A673 (cell line): Measurements from ENCODE around the gene CALML4. TPM values are rescaled to one million over a fixed set of nuclear protein-coding genes. Genes with fewer than 3 reads are reported as not detected.

Source experiments
- BruUV-seq: library from RNA; stranded (reverse); fragments of 400-500 nt; replicated peaks from 2 replicates; lab custom pipeline; 2021; lab: Mats Ljungman, UMichigan
- CTCF ChIA-PET: fragments of 300-600 bp; sonication (Branson Sonifier 250); formaldehyde crosslinking; loops from one replicate; lab custom pipeline; 2022; ENCODE audit warnings: antibody characterized with exemption; lab: Charles Lee
- POLR2A ChIA-PET: fragments of 300-600 bp; sonication (Branson Sonifier 250); formaldehyde crosslinking; loops from one replicate; lab custom pipeline; 2022; ENCODE audit warnings: antibody characterized with exemption; ENCODE audit not compliant: low non-redundant PET; lab: Charles Lee
- DNase-seq: peaks from one replicate; pipeline ENCODE4 v3.0.0-alpha.2; 2015; ENCODE audit warnings: low spot score
- H3K27ac ChIP-seq: fragments of 200-600 bp; sonication (generic); 2 replicates; pipeline ENCODE4 v1.5.1; 2016; ENCODE audit warnings: mixed run types, low read depth, mild to moderate bottlenecking, mixed read lengths, antibody characterized with exemption, low read length; ENCODE audit not compliant: poor library complexity, severe bottlenecking
- H3K27me3 ChIP-seq: fragments of 200-600 bp; sonication (generic); replicated peaks from 2 replicates; pipeline ENCODE4 v1.6.1; 2017; ENCODE audit warnings: mixed run types, low read depth, mild to moderate bottlenecking, mixed read lengths, antibody characterized with exemption, low read length; ENCODE audit not compliant: insufficient read depth, poor library complexity
- H3K36me3 ChIP-seq: fragments of 200-600 bp; sonication (generic); 2 replicates; pipeline ENCODE4 v1.6.1; 2016; ENCODE audit warnings: mixed run types, mild to moderate bottlenecking, mixed read lengths, antibody characterized with exemption, low read length; ENCODE audit not compliant: insufficient read depth, poor library complexity, severe bottlenecking
- H3K4me1 ChIP-seq: fragments of 200-600 bp; sonication (generic); 2 replicates; pipeline ENCODE4 v1.6.1; 2017; ENCODE audit warnings: mixed run types, mild to moderate bottlenecking, mixed read lengths, antibody characterized with exemption, low read length; ENCODE audit not compliant: insufficient read depth, poor library complexity, severe bottlenecking
- H3K4me3 ChIP-seq: fragments of 200-600 bp; sonication (generic); 2 replicates; pipeline ENCODE4 v1.5.1; 2016; ENCODE audit warnings: low read depth, mixed run types, mild to moderate bottlenecking, mixed read lengths, low read length; ENCODE audit not compliant: poor library complexity, severe bottlenecking
- H3K9me3 ChIP-seq: fragments of 200-600 bp; sonication (generic); 2 replicates; pipeline ENCODE4 v1.6.1; 2016; ENCODE audit warnings: mixed run types, low read depth, mild to moderate bottlenecking, mixed read lengths, antibody characterized with exemption, low read length; ENCODE audit not compliant: poor library complexity, severe bottlenecking
- EZH2 ChIP-seq: fragments of 200-600 bp; sonication (generic); IDR thresholded peaks from 2 replicates; pipeline ENCODE4 v1.6.1; 2017; ENCODE audit warnings: borderline replicate concordance, low read depth, mild to moderate bottlenecking, mixed read lengths, antibody characterized with exemption, low read length; ENCODE audit not compliant: poor library complexity, severe bottlenecking
- intact Hi-C: fragments of 100-400 bp; cut with micrococcal nuclease; formaldehyde crosslinking; loops from one replicate; pipeline ENCODE4 v1.10.0; 2022; ENCODE audit not compliant: unreplicated experiment
- total RNA-seq: library from RNA; stranded (reverse); gene quantifications from 2 replicates; pipeline ENCODE4 v1.2.3, GENCODE V29; 2021
- TF ChIP-seq, protein P1 (sequence below): fragments of 300-800, 200-600 bp; sonication (generic); conservative IDR thresholded peaks from 2 replicates; pipeline ENCODE4 v1.5.1; 2017; ENCODE audit warnings: low read depth, mild to moderate bottlenecking, antibody characterized with exemption, low read length, moderate library complexity, mixed read lengths

CALML4 gene
- total RNA-seq, 1 experiment from 2014 or later: 9.1 TPM

DNA sequence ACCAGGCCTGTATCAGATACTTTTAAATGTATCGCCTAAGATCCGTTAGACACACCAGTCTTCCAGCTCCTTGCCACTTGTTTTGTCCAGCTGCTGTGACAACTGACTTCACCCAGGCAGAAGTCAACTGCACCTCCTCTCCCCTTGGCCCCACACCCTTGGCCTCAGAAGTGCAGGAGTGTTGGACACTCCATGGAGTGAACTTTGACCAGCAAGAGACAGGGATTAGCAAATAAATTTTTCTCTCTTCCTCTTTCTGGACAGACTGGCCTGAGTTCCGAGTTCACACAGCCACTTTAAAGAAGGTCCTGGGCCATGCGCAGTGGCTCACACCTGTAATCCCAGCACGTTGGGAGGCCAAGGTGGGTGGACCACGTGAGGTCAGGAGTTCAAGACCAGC is 27.3 kb upstream of the CALML4 start:
- intact Hi-C loops: no loop called here
- Histone ChIP-seq H3K27ac (no peak overlapping the region), H3K27me3 (no peaks in the 10 kb centered on the region), H3K36me3 (no peaks in the 10 kb centered on the region), H3K4me1 (peaks cover 14% of the 10 kb centered on the region), H3K4me3 (no peak overlapping the region), H3K9me3 (no peaks in the 10 kb centered on the region)
- TF ChIP-seq EZH2: no peak
- TF ChIP-seq, protein P1, sequence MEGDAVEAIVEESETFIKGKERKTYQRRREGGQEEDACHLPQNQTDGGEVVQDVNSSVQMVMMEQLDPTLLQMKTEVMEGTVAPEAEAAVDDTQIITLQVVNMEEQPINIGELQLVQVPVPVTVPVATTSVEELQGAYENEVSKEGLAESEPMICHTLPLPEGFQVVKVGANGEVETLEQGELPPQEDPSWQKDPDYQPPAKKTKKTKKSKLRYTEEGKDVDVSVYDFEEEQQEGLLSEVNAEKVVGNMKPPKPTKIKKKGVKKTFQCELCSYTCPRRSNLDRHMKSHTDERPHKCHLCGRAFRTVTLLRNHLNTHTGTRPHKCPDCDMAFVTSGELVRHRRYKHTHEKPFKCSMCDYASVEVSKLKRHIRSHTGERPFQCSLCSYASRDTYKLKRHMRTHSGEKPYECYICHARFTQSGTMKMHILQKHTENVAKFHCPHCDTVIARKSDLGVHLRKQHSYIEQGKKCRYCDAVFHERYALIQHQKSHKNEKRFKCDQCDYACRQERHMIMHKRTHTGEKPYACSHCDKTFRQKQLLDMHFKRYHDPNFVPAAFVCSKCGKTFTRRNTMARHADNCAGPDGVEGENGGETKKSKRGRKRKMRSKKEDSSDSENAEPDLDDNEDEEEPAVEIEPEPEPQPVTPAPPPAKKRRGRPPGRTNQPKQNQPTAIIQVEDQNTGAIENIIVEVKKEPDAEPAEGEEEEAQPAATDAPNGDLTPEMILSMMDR: no peak
- DNase-seq: no peak
- BruUV-seq: no TSS peak
- ChIA-PET POLR2A (no interaction called here), CTCF (no interaction called here)

DNA sequence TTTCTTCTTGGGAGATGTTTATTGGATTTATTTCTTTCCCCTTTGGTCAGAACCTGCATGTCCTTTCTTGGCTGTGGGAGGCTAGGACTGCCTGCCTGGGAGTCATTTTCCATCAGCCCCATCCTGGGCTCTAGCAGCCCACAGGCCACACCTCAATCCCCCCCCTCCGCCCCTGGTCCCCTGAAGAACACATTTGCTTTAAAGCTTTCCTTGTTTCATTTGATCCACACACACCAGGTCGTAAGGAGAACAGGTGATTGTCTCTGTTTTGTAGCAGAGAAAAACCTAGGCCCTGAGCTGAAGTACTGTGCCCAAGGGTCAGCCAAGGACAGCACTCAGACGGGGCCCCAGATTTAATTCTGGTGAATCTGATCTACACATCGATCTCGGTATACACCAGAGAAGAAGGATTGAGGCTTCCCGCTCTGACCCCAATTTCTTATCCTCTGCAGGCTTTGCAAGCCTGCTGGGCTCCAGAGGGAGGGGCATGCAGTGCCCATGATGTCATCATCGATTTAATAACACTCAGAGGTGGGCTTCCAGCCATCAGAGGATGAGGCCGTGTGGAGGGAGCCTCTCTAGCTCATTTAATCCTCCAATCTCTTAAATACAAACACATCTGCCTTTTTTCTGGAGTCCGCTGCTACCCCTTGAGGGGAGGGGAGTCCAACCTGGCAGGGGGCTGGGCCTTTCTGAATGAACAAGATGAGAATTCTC is 26.1 kb upstream of the CALML4 start:
- TF ChIP-seq, protein P1: no peak
- TF ChIP-seq EZH2: no peak

DNA sequence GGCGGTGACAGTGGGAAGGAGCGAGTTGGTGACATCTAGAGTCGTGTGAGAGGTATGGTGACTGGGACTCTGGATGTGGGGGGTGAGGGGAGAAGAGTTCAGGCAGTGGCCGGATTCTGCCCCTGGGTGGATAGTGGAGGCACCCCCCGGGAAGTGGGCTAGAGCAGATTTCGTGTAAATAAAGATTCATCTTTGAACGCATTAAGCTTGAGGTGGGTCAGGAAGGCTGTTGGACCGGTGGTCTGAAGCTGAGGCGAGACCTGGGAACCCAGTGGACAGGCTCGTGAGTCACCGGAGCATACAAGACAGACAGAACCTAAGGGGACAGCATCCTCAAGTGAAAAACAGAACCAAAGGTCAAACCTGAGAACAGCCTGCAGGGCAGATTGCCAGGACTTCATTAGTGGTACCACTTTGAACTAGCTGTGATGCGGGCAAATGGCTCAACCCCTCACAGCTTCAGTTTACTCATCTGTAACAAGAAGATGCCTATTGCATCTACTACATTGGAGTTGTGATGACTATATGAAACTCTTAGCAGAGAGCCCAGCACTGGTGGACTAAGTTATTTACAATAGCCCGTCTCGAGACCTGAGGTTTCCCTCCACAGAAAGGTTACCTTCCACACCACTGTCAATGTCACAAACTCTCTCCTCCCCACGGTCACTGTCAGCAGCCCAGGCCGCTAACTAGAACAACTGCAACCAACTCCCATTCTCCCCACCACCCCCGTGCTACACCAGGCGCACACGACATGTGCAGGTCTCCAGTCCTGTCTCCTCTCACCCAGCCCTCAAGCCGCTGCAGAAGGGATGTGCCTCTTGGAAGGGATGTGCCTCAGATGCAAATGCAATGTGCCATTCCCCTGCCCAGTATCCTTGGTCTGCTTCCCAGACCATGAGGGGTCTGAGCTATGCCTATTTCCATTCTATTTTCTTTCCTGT is 25.3 kb upstream of the CALML4 start:
- BruUV-seq: no TSS peak

More for the DNA sequence above, 26.1 kb upstream of the CALML4 start:
- POLR2A ChIA-PET: no interaction called here
- H3K27ac ChIP-seq: no peak overlapping the region
- no peaks in the 10 kb centered on the region for H3K9me3 ChIP-seq
- BruUV-seq: no TSS peak
- no peaks in the 10 kb centered on the region for H3K27me3 ChIP-seq
- DNase-seq: no peak
- no peak overlapping the region for H3K4me3 ChIP-seq
- H3K4me1 ChIP-seq: peaks cover 14% of the 10 kb centered on the region
- CTCF ChIA-PET: interaction anchor here (1.4 kb wide), 1 partner anchor 22 kb away, joined by 7 read pairs; no protein-coding TSS in a partner anchor
- no peaks in the 10 kb centered on the region for H3K36me3 ChIP-seq
- intact Hi-C loops: no loop called here

More for the DNA sequence above, 25.3 kb upstream of the CALML4 start:
- CTCF ChIA-PET: interaction anchor here (0.6 to 1.4 kb wide), 2 partner anchors 22 to 505 kb away, joined by 4 to 7 read pairs; no protein-coding TSS in a partner anchor
- peak overlapping the region; percentile 75 for H3K4me3 ChIP-seq
- no peaks in the 10 kb centered on the region for H3K36me3 ChIP-seq
- DNase-seq: no peak
- TF ChIP-seq, protein P1: peak; percentile 33; the same call in 1 of the 2 replicates
- no peak for TF ChIP-seq EZH2
- peaks cover 14% of the 10 kb centered on the region for H3K4me1 ChIP-seq
- H3K27me3 ChIP-seq: no peaks in the 10 kb centered on the region
- POLR2A ChIA-PET: no interaction called here
- intact Hi-C loops: no loop called here
- no peaks in the 10 kb centered on the region for H3K9me3 ChIP-seq
- peak overlapping the region; percentile 93 for H3K27ac ChIP-seq
